HG03045 (cell line): ENCODE data around the gene UBAP1.
"Not testable (repeated sequence)": the region's sequence is repeated elsewhere in the genome, so short reads cannot be mapped to it uniquely, and the experiment has no call there.

ENCODE experiments used
- ATAC-seq: cut with Tn5 transposase; IDR thresholded peaks from one replicate; pipeline ENCODE4 v1.9.1; 2021; ENCODE audit warnings: mild to moderate bottlenecking, moderate library complexity; ENCODE audit not compliant: unreplicated experiment

The UBAP1 gene

GRCh38 chr9:34224349-34224748 lies 45.5 kb downstream of the UBAP1 start:
- ATAC-seq, result no peak

GRCh38 chr9:34226144-34226760 lies 47.4 kb downstream of the UBAP1 start:
- not testable (repeated sequence) for ATAC-seq

- ATAC-seq, result no peak
Measured at GRCh38 chr9:34227445-34227844, 48.6 kb downstream of the UBAP1 start.

- no peak for ATAC-seq
Measured at GRCh38 chr9:34230556-34230955, 51.7 kb downstream of the UBAP1 start.

- ATAC-seq, result no peak
Measured at GRCh38 chr9:34232201-34232600, 53.4 kb downstream of the UBAP1 start.

- ATAC-seq, result no peak
Measured at GRCh38 chr9:34233672-34234071, 54.8 kb downstream of the UBAP1 start.

- ATAC-seq, result no peak
Measured at GRCh38 chr9:34237836-34238235, 59.0 kb downstream of the UBAP1 start.

- ATAC-seq, result no peak
Measured at GRCh38 chr9:34240006-34240405, 61.2 kb downstream of the UBAP1 start.

GRCh38 chr9:34242830-34243229 lies 64.0 kb downstream of the UBAP1 start:
- ATAC-seq, result no peak

- ATAC-seq, result not testable (repeated sequence)
Measured at GRCh38 chr9:34245212-34245611, 66.4 kb downstream of the UBAP1 start.

GRCh38 chr9:34246453-34246852 lies 67.6 kb downstream of the UBAP1 start:
- no peak for ATAC-seq

GRCh38 chr9:34247782-34248181 lies 68.9 kb downstream of the UBAP1 start:
- not testable (repeated sequence) for ATAC-seq

GRCh38 chr9:34249274-34249673 lies 70.4 kb downstream of the UBAP1 start:
- ATAC-seq, result no peak

GRCh38 chr9:34250721-34251120 lies 71.9 kb downstream of the UBAP1 start:
- no peak for ATAC-seq

GRCh38 chr9:34252016-34252415 lies 73.2 kb downstream of the UBAP1 start:
- ATAC-seq, result no peak

- no peak for ATAC-seq
Measured at GRCh38 chr9:34252670-34253459, 74.0 kb downstream of the UBAP1 start.

GRCh38 chr9:34253460-34253837 lies 74.6 kb downstream of the UBAP1 start:
- ATAC-seq, result no peak

GRCh38 chr9:34254141-34254913 lies 75.5 kb downstream of the UBAP1 start:
- no peak for ATAC-seq

GRCh38 chr9:34254966-34255825 lies 76.4 kb downstream of the UBAP1 start:
- no peak for ATAC-seq

- no peak for ATAC-seq
Measured at GRCh38 chr9:34256104-34256503, 77.3 kb downstream of the UBAP1 start.
